ENCODE data around the gene NRP1. TPM values are rescaled to one million over a fixed set of nuclear protein-coding genes. Genes with fewer than 3 reads are reported as not detected.

Gene NRP1
- total RNA-seq, 1 donor from 2014 or later: 138 TPM

DNA sequence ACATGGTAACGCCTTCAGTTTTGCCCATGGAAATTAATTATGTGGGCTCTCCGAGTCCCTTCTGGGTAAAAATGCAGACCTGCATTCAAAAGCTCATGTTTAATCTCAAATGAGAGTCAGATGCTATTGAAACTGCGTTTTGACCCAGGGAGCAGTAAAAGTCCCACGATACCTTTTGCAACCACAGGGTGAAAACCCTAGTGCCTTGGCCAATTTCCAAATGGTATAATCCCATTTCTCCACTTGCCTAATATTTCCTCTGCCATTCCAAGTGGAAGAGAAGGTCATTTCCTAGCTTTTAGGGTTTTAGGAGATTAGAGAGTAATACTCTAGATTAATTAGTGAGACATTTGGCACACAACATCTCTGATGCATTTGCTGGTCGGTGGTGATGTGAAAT lies 132.5 kb downstream of the NRP1 start:
- DNase-seq (ENCODE audit: low spot score): no peak
- intact Hi-C loops (cut with DNase I): no loop called here

DNA sequence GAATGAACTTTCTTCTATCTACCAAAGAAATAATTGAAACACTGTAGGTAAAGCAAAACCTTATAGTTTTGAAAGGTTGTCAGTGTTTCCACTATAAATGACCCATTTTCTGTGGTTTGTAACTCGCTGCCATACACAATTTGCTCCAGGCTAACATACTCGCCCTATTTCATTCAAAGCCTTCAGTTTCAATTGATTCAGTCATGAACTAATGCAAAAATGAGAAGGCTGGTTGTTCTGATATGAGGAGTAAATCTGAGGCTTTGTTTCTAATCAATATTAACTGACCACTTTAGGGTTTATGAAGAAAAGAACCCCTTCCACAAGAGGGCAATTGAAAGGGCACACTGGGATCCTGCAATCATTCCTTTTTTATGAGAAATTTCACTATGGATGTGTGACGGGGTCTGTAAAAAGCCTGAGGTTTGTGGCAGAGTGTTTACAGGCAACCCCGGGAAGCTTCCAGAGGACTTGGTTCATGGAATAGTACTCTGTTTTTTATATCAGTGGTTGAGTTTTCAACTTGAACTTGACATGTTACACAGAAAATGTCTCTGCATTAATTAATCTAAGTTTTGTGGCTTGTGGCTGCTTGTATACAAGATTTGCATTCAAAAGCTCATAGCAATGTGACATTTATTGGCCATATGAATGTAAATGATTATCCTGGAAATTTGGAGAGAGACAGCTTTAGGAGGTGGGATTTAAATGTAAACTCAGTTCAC lies 133.2 kb downstream of the NRP1 start:
- intact Hi-C loops (cut with DNase I): no loop called here
- no peak for DNase-seq (ENCODE audit: low spot score)

DNA sequence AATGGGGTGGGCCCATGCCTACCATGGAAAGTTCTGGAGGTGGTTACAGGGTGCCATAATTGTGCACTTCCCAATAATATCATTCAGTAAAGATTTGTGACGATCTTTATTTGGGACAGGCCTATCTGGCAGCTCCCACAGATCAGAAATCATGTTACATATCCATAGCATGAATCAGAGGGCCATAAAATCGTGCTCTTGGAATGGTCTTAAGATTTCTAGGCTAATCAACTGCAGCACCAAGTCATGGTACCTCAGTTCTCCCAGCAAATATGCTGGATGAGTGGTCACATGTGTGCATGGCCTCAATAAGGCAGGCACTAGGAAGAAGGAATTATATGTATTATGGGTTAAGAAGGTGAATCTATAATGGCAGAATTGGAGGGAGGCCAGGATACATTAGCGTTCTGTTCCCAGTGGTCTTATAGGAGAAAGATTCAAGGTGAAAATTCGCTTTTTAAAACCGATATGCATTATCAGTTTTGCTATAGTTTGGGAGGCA lies 134.7 kb downstream of the NRP1 start:
- DNase-seq (ENCODE audit: low spot score): no peak
- intact Hi-C loops (cut with DNase I): loop anchor here (5.0 to 10.0 kb wide), 2 partner anchors 68 to 1435 kb away; no protein-coding TSS in a partner anchor

DNA sequence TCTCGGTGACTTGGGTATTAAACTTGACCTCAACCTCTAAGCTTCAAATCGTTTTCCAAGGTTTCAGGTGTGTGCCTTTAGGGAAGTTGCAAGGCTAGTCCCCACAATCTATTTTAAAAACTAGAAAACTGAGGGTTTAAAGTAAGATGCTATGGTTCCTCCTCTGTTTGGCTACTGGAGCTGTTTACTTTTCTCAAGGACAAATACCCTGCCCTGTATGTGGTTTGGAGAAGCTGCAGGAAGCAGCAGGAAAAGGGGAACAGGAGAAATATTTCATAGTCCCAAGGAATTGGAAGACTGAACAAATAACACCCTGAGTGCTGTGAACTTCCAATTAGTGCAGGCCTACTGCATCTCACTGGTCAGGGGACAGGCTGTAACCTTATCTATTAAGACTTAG lies 135.9 kb downstream of the NRP1 start:
- no peak for DNase-seq (ENCODE audit: low spot score)
- intact Hi-C loops (cut with DNase I): loop anchor here (5.0 to 10.0 kb wide), 2 partner anchors 69 to 1436 kb away; no protein-coding TSS in a partner anchor

DNA sequence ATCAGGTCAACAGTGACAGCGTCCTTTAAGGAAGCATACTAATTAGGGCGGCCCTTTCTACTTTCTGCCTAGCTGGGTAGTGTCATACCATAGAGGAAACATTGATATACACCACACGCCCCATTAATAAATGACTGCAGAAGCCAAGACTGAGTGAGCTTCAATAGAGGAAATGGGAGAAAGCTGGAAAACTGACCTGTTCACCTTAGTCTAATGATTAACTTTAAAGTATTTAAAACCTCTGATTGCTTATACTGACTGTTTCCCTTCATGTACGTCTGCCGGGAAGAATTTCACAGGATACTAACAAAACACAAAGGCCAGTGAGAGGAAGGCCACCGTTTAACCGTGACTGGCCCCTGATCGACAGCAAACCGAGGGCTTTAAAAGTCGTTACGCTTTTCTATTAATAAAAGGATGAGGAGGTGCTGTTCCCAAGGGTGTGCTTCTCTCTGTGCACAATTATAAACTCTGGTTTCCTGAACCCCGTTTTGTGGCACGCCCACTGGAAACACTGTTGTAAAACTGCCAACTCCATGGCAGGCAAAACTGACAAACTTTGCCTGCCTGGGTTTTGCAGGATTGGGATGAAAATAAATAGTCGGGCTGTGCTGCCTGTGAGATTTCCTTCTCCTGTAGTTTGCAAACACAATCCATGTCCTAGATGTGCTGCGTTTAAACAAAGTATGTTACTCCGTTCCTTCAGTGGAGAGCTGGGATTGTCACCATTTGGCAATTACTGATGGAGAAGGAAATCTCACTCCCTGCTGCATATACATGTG lies 137.6 kb downstream of the NRP1 start:
- no peak for DNase-seq (ENCODE audit: low spot score)
- intact Hi-C loops (cut with DNase I): loop anchor here (5.0 to 10.0 kb wide), 2 partner anchors 70 to 1438 kb away; no protein-coding TSS in a partner anchor

DNA sequence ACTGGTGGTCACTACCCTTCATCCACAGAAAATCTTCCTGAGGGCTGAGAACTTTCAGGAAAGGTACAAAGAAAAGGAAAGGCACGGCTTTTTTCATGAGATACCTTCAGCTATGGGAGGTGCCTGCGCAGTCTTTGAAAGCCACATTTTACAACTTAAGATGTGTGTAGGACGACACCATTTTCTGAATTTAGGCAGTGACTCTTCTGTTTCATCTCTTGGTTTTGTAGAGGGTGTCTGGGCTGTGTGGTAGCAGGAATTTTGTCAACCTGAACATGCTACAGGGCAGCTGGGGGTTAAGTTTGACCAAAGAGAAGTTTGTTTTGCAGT lies 138.1 kb downstream of the NRP1 start:
- intact Hi-C loops (cut with DNase I): loop anchor here (5.0 to 10.0 kb wide), 2 partner anchors 71 to 1438 kb away; no protein-coding TSS in a partner anchor
- no peak for DNase-seq (ENCODE audit: low spot score)

DNA sequence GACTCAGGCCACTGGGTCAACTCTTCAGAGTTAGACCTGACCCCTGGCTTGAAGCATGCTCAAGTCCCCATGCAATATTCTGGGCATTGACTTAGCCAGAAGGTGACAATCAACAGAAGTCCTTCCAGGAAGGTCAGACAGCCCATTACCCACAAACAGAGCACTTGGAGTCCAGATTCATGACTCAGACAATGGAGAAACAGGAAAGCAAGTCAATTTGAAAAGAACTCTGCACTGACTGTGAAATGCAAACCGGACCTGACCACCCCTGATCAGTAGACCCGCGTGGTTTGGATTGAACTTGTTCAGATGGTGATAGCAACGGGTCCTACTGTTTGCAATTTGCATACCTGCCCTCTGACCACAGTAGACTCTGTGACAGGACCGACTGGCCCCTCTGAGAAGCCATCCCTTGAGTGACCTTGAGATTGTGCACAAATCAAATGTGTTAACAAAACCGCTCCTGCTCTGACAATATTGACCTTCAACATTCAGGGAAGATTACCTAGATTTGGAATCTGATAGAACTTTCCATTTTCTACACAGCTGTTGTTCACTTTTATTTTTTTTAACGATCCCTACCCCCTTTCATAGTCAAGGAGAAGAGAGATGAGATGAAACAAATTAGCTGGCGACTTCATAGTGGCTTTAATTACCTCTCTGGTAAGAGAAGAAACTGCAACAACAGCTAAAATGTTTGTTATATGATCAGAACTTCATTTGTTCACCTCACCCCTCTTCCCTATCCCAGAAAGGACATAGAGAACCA lies 138.7 kb downstream of the NRP1 start:
- intact Hi-C loops (cut with DNase I): loop anchor here (2.0 to 10.0 kb wide), 3 partner anchors 72 to 1439 kb away; no protein-coding TSS in a partner anchor
- DNase-seq (ENCODE audit: low spot score): no peak

DNA sequence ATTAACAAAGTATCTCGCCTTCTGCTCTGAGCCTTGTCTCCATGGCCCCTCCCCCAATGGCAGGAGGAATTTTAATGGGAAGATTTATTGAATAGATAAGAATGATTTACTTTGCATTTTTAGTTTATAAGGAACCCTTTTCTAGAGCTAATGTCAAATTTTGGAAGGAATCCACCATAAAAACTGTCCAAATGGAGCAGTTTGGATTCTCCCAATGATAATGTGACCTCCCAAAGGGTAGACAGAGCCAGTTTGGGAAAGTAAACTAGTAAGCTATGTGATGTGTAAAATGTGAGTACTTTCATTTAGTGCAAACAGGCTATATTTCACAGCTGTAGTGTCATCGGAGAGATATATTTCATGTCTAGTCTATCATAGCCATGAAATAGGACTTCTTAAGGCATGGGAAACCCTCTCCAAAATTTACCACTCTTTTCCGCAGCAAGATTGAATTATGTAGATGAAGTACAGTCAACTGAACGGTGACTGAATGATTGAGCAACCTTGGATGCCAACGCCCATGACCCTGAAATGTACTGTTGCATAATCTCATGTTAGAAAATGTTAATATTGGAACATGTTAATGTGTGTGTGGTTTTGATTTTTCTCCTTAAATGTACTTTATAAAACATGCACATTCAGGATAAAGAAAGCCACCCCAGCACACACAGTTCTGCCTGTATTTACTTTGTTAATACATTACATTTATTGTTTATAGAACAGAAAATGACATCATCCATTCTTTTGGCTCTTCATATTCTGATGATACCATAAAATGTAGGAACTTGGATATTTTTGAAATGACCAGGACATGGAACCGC lies 140.6 kb downstream of the NRP1 start:
- intact Hi-C loops (cut with DNase I): loop anchor here (2.0 to 10.0 kb wide), 2 partner anchors 137 to 1441 kb away; no protein-coding TSS in a partner anchor
- no peak for DNase-seq (ENCODE audit: low spot score)

DNA sequence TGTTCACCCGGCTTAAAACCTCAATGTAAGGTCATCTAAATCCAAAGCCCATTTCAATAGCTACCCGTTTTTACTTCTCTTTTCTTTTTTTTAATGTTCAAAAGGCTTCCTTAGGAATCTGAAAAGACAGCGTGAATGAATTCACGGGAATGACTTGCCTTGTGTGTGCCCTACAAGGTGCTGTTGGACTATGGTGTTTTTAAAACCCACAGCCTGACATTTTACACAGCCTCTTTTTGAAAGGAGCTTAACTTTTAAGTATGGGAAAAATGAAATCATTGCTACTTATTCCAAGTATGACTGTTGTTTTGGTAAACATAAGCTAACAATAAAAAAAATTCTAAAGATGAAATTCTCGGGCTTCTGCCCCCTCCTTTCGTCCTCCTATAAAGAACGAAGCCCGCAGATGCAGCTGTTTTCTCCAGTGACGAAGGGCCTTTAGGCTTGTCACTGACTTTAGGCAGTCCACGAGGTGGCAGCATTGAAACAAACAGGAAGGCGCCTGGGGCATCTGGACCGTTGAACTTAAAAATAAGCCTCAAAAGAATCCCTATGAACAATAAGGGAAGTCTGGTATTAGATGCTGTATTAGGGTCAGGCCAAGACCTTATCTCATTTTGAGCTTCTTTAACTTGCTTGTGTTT lies 141.3 kb downstream of the NRP1 start:
- intact Hi-C loops (cut with DNase I): loop anchor here (10.0 kb wide), 1 partner anchor 1442 kb away; no protein-coding TSS in a partner anchor
- DNase-seq (ENCODE audit: low spot score): peak; percentile 87

DNA sequence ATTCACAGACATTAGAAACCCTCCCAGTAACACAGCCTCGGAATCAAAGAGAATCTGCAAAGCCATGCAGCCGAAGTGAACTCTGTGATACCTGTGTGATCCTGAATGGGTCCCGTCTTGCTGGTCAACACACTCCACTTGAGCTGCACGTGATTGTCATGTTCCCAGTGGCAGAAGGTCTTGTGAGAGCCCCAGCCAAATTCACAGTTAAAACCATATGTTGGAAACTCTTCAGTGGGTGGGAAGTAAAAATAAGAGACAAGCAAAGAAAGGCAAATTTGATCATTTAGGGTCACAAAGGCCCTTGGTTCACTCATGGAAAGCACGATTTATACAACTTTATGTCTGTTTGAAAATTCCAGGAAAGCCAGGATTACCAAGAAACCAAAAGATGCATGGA lies 142.3 kb downstream of the NRP1 start:
- intact Hi-C loops (cut with DNase I): loop anchor here (10.0 kb wide), 1 partner anchor 1443 kb away; no protein-coding TSS in a partner anchor
- DNase-seq (ENCODE audit: low spot score): no peak

DNA sequence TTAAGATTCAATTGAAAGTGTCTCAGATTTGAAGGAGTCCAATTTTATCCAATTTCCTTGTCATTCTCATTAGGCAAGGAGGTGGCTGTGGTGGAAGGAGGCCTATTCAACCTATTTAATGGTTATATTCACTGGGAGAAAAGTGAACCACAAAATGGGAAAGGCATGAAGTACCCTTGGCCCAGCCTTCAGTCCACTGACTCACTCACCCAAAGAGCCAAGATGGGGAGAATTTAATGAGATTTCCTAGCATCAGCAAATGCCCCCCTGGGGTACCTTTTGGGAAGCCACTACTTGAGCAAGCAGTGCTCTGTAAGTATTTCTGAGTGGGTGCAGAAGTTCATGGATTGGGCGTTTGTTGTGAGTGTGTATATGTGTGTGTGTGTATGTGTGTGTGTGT lies 144.1 kb downstream of the NRP1 start:
- DNase-seq (ENCODE audit: low spot score): no peak
- intact Hi-C loops (cut with DNase I): loop anchor here (10.0 kb wide), 1 partner anchor 1444 kb away; no protein-coding TSS in a partner anchor

DNA sequence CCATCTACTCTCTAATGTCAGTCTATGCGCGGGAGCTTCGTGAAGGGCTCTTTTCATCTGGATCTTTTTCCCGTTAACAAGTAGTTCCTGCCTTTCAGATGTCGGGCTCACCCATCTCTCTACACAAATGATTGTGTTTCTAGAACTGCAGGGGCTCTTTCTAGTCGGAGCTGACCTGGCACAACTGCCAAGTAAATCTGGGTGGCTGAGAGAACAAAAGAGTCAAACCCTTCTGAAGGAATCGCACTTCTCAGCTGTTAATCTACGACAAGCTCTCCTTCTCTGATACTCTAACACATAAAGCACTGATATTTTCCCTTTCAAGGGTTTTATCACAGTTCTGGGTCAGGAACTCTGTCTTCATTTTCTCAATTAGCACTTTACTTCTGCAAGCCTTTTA lies 144.7 kb downstream of the NRP1 start:
- intact Hi-C loops (cut with DNase I): loop anchor here (10.0 kb wide), 1 partner anchor 1445 kb away; no protein-coding TSS in a partner anchor
- no peak for DNase-seq (ENCODE audit: low spot score)

DNA sequence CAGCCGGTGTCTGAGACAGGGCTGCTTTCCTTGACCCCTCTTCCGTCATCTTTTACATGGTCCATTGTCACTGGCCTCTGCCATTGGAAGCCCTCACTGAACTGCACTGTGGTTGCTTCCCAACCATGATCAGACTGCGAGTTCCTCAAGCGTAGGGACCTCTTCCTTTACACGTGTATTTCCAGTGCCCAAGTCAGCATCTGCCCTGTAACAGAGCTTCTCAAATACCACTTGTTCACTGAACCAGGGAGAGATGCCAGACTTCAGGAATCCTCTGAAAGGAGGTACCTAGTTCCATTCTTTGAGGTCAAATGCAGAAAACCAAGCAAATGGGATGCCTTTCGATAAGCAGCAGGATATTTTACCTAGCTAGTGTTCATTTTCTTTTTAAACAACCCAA lies 145.1 kb downstream of the NRP1 start:
- intact Hi-C loops (cut with DNase I): no loop called here
- DNase-seq (ENCODE audit: low spot score): no peak

DNA sequence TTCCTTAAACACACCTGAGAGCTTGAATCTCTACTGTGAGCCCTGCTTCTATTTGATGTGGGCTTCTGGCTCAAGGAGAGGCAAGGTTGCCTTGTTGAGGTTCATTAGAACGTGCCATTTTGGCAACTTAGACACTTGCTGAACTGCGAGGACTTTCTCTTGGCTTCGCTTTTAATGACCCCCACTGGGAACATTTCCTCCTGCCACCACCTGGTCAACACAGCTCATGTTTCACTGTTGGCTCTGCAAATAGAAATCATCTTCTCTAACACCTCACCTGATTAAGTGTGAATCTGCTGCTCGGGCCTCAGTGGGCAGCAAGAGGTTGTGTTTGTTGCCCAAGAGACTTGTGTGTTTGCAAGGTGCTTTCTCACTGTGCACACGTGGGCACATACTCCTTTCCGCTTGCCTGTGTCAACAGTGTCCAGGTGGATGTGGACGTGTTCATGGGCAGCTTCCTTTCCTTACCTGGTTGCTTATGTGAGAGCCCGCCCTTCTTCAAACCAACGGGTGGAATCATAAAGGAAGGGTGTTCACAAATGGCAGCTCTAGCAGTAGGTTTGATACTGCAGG lies 147.0 kb downstream of the NRP1 start:
- intact Hi-C loops (cut with DNase I): no loop called here
- DNase-seq (ENCODE audit: low spot score): no peak

DNA sequence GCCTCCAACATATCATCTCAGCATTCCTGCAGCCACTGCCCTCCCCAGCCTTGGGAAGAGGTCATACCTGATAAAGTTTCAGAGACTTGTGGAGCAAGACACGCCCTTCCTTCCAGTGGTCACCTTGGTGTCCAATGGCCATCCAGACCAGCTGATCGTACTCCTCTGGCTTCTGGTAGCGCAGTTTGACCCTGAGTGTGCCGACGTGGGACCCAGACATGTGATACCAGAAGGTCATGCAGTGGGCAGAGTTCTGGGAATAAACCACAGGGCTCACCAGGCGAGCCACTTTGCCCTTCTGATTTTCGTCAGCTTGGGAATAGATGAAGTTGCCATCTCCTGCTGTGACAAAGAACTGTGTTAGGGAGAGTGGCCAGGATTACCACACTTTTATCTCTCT lies 148.3 kb downstream of the NRP1 start:
- no peak for DNase-seq (ENCODE audit: low spot score)
- intact Hi-C loops (cut with DNase I): no loop called here

DNA sequence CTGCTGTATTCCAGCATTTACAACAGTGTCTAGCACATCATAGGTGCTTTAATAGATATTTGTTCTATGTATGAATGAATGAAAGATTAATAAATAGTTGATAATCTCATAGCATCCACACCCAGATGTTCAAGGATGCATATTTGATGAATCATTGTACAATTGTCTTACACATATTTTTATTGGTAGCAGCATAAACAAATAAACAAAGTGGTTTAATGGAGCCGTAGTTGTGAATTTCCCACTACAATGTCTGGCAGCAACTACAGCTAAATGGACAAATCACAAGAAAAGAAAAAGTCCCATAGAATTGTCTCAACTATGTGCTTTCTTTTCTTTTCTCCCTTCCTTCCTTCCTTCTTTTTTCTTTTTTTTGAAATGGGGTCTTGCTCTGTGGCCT lies 150.8 kb downstream of the NRP1 start:
- DNase-seq (ENCODE audit: low spot score): no peak
- intact Hi-C loops (cut with DNase I): no loop called here

DNA sequence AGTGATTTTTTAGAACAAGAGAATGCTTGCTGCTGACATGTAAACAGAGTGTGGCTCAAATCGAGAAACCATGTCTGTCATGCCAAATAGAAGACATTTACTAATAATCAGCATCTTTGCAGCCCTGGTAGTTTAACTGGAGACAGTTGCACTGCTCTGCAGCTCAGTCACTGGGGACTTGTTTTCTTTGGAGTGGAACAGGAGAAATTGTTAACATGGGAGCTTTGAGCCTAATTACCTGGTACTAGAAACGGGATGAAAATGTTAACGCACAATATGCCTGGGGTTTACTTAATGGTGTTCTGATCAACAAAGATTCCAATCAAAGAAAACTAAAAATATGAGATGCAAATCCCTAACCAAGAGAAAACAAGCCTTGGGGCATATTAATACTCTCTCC lies 153.5 kb downstream of the NRP1 start:
- DNase-seq (ENCODE audit: low spot score): no peak
- intact Hi-C loops (cut with DNase I): no loop called here

DNA sequence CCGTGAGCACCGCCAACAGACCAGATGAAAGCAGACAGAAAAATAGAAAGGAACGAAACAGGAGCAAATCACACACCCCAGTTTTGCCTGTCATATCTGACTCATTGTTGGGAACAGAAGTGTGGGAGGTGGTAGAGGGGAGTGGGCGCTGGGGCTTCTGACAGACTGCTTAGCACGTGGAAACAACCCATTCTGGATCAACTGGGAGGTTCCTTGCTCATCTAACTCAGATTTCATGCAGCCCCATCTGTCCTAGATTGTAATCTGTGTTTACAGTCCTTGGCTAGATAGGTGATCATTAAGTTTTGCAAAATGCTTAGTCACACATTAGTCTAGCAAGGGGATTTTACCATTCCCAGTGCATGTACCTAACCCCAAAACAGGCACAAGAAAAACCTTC lies 154.1 kb downstream of the NRP1 start:
- intact Hi-C loops (cut with DNase I): no loop called here
- no peak for DNase-seq (ENCODE audit: low spot score)

Measured in cardiac septum (tissue), 1 donor.